H9 (cell line): ENCODE data around the gene MLANA. TPM values are rescaled to one million over a fixed set of nuclear protein-coding genes. Genes with fewer than 3 reads are reported as not detected.

Experiments
- DNase-seq: peaks from one replicate; pipeline ENCODE4 v3.0.0-alpha.2; 2017
- H2AFZ ChIP-seq: one replicate; pipeline ENCODE4 v1.6.1; 2013; ENCODE audit warnings: mild to moderate bottlenecking, low read length, control low read depth, moderate library complexity
- H2AK5ac ChIP-seq: 2 replicates; pipeline ENCODE4 v1.6.1; 2013; ENCODE audit warnings: low read length, control low read depth, mixed read lengths; ENCODE audit not compliant: insufficient read length
- H2BK120ac ChIP-seq: one replicate; pipeline ENCODE4 v1.6.1; 2013; ENCODE audit warnings: low read depth, mild to moderate bottlenecking, low read length, control low read depth, inconsistent platforms; ENCODE audit not compliant: poor library complexity, severe bottlenecking
- H2BK12ac ChIP-seq: 2 replicates; pipeline ENCODE4 v1.6.1; 2013; ENCODE audit warnings: low read length, control low read depth, mixed read lengths, low read depth; ENCODE audit not compliant: insufficient read length
- H2BK15ac ChIP-seq: 2 replicates; pipeline ENCODE4 v1.6.1; 2013; ENCODE audit warnings: low read depth, low read length, control low read depth
- H2BK20ac ChIP-seq: one replicate; pipeline ENCODE4 v1.6.1; 2013; ENCODE audit warnings: low read depth, mild to moderate bottlenecking, low read length, control low read depth, inconsistent platforms; ENCODE audit not compliant: poor library complexity, severe bottlenecking
- H2BK5ac ChIP-seq: 2 replicates; pipeline ENCODE4 v1.6.1; 2013; ENCODE audit warnings: low read length, control low read depth, mixed read lengths; ENCODE audit not compliant: insufficient read length
- H3K14ac ChIP-seq: 2 replicates; pipeline ENCODE4 v1.6.1; 2013; ENCODE audit warnings: low read length, control low read depth; ENCODE audit not compliant: insufficient read depth
- H3K18ac ChIP-seq: 2 replicates; pipeline ENCODE4 v1.6.1; 2013; ENCODE audit warnings: low read depth, mild to moderate bottlenecking, mixed read lengths, low read length, control low read depth; ENCODE audit not compliant: insufficient read length
- H3K23ac ChIP-seq: 2 replicates; pipeline ENCODE4 v1.6.1; 2013; ENCODE audit warnings: low read length, control low read depth, mixed read lengths, low read depth; ENCODE audit not compliant: insufficient read length
- H3K23me2 ChIP-seq: 2 replicates; pipeline ENCODE4 v1.6.1; 2013; ENCODE audit warnings: low read depth, mild to moderate bottlenecking, mixed read lengths, low read length, control low read depth; ENCODE audit not compliant: insufficient read length, poor library complexity, severe bottlenecking
- H3K27ac ChIP-seq: 2 replicates; pipeline ENCODE4 v1.5.1; 2013; ENCODE audit warnings: low read length, control low read depth, mixed read lengths, low read depth; ENCODE audit not compliant: insufficient read length
- H3K27me3 ChIP-seq: 2 replicates; pipeline ENCODE4 v1.6.1; 2013; ENCODE audit warnings: low read length, control low read depth, inconsistent platforms; ENCODE audit not compliant: insufficient read depth
- H3K4ac ChIP-seq: 2 replicates; pipeline ENCODE4 v1.6.1; 2013; ENCODE audit warnings: low read depth, mild to moderate bottlenecking, control low read depth, inconsistent platforms, low read length, moderate library complexity
- H3K4me1 ChIP-seq: 2 replicates; pipeline ENCODE4 v1.6.1; 2013; ENCODE audit warnings: low read length, control low read depth, inconsistent platforms; ENCODE audit not compliant: insufficient read depth
- H3K4me2 ChIP-seq: 2 replicates; pipeline ENCODE4 v1.6.1; 2013; ENCODE audit warnings: low read length, control low read depth, mixed read lengths; ENCODE audit not compliant: insufficient read length, insufficient read depth
- H3K56ac ChIP-seq: 2 replicates; pipeline ENCODE4 v1.6.1; 2013; ENCODE audit warnings: low read depth, mild to moderate bottlenecking, mixed read lengths, low read length, control low read depth; ENCODE audit not compliant: insufficient read length
- H3K79me1 ChIP-seq: 2 replicates; pipeline ENCODE4 v1.6.1; 2013; ENCODE audit warnings: low read depth, mild to moderate bottlenecking, moderate library complexity, low read length, control low read depth, inconsistent platforms; ENCODE audit not compliant: insufficient read depth, poor library complexity, severe bottlenecking
- H3K79me2 ChIP-seq: 2 replicates; pipeline ENCODE4 v1.6.1; 2013; ENCODE audit warnings: low read length, control low read depth, inconsistent platforms; ENCODE audit not compliant: insufficient read depth
- H3K9ac ChIP-seq: 2 replicates; pipeline ENCODE4 v1.6.1; 2013; ENCODE audit warnings: low read length, control low read depth, mixed read lengths; ENCODE audit not compliant: insufficient read length; ENCODE audit errors: extremely low read depth
- H3K9me3 ChIP-seq: one replicate; pipeline ENCODE4 v1.6.1; 2013; ENCODE audit warnings: low read depth, low read length, inconsistent platforms; ENCODE audit not compliant: control insufficient read depth
- H3T11ph ChIP-seq: one replicate; pipeline ENCODE4 v1.6.1; 2013; ENCODE audit warnings: mild to moderate bottlenecking, low read length, control low read depth, inconsistent platforms
- H4K20me1 ChIP-seq: one replicate; pipeline ENCODE4 v1.6.1; 2013; ENCODE audit not compliant: control insufficient read depth, insufficient read length, insufficient read depth
- H4K5ac ChIP-seq: 2 replicates; pipeline ENCODE4 v1.6.1; 2013; ENCODE audit warnings: low read depth, mild to moderate bottlenecking, mixed read lengths, low read length, control low read depth; ENCODE audit not compliant: insufficient read length
- H4K8ac ChIP-seq: replicated peaks from 2 replicates; pipeline ENCODE4 v1.6.1; 2013; ENCODE audit warnings: low read length, control low read depth, mixed read lengths, low read depth; ENCODE audit not compliant: insufficient read length
- H4K91ac ChIP-seq: 2 replicates; pipeline ENCODE4 v1.6.1; 2013; ENCODE audit warnings: low read depth, mild to moderate bottlenecking, moderate library complexity, mixed read lengths, low read length, control low read depth; ENCODE audit not compliant: insufficient read length
- H3K27ac Mint-ChIP-seq, 3 experiments: 2 replicates in 2 of 3; 3 replicates in 1 of 3; pipeline ENCODE4 v1.8.0; 2020 to 2021; ENCODE audit warnings: mixed read lengths in 3 of 3, mild to moderate bottlenecking in 1 of 3, moderate library complexity in 1 of 3
- H3K27me3 Mint-ChIP-seq: 2 replicates; pipeline ENCODE4 v1.8.0; 2021; ENCODE audit warnings: low read depth, mild to moderate bottlenecking, moderate library complexity, mixed read lengths
- H3K36me3 Mint-ChIP-seq, 3 experiments: 2 replicates in 2 of 3; 3 replicates in 1 of 3; pipeline ENCODE4 v1.8.0; 2020 to 2021; ENCODE audit warnings: low read depth in 3 of 3, mixed read lengths in 3 of 3; ENCODE audit not compliant: insufficient read depth in 1 of 3
- H3K4me1 Mint-ChIP-seq, 2 experiments: 2 replicates each; pipeline ENCODE4 v1.8.0; 2020; ENCODE audit warnings: mixed read lengths in 2 of 2
- H3K4me3 Mint-ChIP-seq, 2 experiments: 2 replicates in 1 of 2; 3 replicates in 1 of 2; pipeline ENCODE4 v1.8.0; 2020 to 2021; ENCODE audit warnings: mild to moderate bottlenecking in 2 of 2, mixed read lengths in 2 of 2, moderate library complexity in 1 of 2
- H3K9me3 Mint-ChIP-seq, 2 experiments: 2 replicates in 1 of 2; 3 replicates in 1 of 2; pipeline ENCODE4 v1.8.0; 2020; ENCODE audit warnings: mild to moderate bottlenecking in 2 of 2, mixed read lengths in 2 of 2, moderate library complexity in 1 of 2
- total RNA-seq: library from RNA; stranded (reverse); gene quantifications from 2 replicates; pipeline ENCODE4 v1.2.1, GENCODE V29; 2021
- TF ChIP-seq, protein P1 (sequence below): fragments of 200-600 bp; sonication (generic); conservative IDR thresholded peaks from 3 replicates; pipeline ENCODE4 v1.8.0; 2021; ENCODE audit warnings: antibody characterized with exemption, mild to moderate bottlenecking

The MLANA gene
- total RNA-seq, 1 experiment from 2014 or later: not detected

DNA sequence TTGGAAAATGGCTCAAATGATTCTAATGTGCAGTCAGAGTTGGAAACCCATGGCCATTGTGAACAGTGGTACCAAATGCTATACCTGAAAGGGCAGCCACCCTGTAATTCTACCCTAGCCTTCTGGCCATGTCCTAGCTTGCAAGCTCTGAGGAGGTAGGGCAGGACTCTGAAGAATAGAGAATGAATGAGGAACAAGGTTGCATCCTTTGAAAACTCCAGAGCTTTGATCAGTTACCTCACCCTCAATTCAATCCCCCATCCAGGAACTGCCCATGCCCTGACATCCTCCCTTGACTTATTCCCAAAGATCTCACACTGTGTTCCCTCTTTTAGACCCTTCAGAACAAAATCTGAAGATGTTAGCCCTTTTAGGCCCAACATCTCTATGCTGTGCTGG lies 40.0 kb upstream of the MLANA start:
- H3K9me3 ChIP-seq: no peaks in the 10 kb centered on the region
- Mint-ChIP-seq H3K36me3 (no peaks in the 10 kb centered on the region; a peak in 1 of 7 replicates), H3K9me3 (no peaks in the 10 kb centered on the region), H3K27me3 (no peaks in the 10 kb centered on the region; the same call in none of the 2 replicates), H3K4me3 (no peak overlapping the region), H3K27ac (no peak overlapping the region; a peak in 1 of 7 replicates), H3K4me1 (peaks cover 0 to 2% of the 10 kb centered on the region in 2 experiments; a peak in 2 of 4 replicates)
- no peak overlapping the region for H3K18ac ChIP-seq
- H3K14ac ChIP-seq: no peak overlapping the region
- TF ChIP-seq, protein P1, sequence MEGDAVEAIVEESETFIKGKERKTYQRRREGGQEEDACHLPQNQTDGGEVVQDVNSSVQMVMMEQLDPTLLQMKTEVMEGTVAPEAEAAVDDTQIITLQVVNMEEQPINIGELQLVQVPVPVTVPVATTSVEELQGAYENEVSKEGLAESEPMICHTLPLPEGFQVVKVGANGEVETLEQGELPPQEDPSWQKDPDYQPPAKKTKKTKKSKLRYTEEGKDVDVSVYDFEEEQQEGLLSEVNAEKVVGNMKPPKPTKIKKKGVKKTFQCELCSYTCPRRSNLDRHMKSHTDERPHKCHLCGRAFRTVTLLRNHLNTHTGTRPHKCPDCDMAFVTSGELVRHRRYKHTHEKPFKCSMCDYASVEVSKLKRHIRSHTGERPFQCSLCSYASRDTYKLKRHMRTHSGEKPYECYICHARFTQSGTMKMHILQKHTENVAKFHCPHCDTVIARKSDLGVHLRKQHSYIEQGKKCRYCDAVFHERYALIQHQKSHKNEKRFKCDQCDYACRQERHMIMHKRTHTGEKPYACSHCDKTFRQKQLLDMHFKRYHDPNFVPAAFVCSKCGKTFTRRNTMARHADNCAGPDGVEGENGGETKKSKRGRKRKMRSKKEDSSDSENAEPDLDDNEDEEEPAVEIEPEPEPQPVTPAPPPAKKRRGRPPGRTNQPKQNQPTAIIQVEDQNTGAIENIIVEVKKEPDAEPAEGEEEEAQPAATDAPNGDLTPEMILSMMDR: no peak
- H2BK120ac ChIP-seq: no peak overlapping the region
- H3K27me3 ChIP-seq: no peaks in the 10 kb centered on the region
- no peak overlapping the region for H2AFZ ChIP-seq
- no peak overlapping the region for H4K8ac ChIP-seq
- no peak overlapping the region for H3T11ph ChIP-seq
- no peak for DNase-seq
- no peaks in the 10 kb centered on the region for H3K23me2 ChIP-seq
- H4K91ac ChIP-seq: no peak overlapping the region
- H2BK12ac ChIP-seq: no peak overlapping the region
- no peaks in the 10 kb centered on the region for H4K20me1 ChIP-seq
- H2BK20ac ChIP-seq: no peak overlapping the region
- H3K9ac ChIP-seq: no peak overlapping the region
- H2BK5ac ChIP-seq: no peak overlapping the region
- H2BK15ac ChIP-seq: no peak overlapping the region
- H3K79me2 ChIP-seq: no peaks in the 10 kb centered on the region
- H4K5ac ChIP-seq: no peak overlapping the region
- H3K4ac ChIP-seq: no peak overlapping the region
- H3K56ac ChIP-seq: no peak overlapping the region
- no peak overlapping the region for H3K4me2 ChIP-seq
- no peak overlapping the region for H2AK5ac ChIP-seq
- no peak overlapping the region for H3K23ac ChIP-seq
- H3K4me1 ChIP-seq: no peaks in the 10 kb centered on the region
- H3K27ac ChIP-seq: no peak overlapping the region
- no peaks in the 10 kb centered on the region for H3K79me1 ChIP-seq
